GM18505 (cell line): ENCODE data around the gene MAML1.

Experiments
- ATAC-seq: cut with Tn5 transposase; IDR thresholded peaks from one replicate; pipeline ENCODE4 v1.9.1; 2021; ENCODE audit not compliant: unreplicated experiment
- POLR2A ChIP-seq: IDR thresholded peaks from 4 replicates; pipeline ENCODE4 v1.6.1; 2011; ENCODE audit warnings: borderline replicate concordance; ENCODE audit not compliant: insufficient read depth, insufficient read length; ENCODE audit errors: extremely low read depth

The MAML1 gene

DNA sequence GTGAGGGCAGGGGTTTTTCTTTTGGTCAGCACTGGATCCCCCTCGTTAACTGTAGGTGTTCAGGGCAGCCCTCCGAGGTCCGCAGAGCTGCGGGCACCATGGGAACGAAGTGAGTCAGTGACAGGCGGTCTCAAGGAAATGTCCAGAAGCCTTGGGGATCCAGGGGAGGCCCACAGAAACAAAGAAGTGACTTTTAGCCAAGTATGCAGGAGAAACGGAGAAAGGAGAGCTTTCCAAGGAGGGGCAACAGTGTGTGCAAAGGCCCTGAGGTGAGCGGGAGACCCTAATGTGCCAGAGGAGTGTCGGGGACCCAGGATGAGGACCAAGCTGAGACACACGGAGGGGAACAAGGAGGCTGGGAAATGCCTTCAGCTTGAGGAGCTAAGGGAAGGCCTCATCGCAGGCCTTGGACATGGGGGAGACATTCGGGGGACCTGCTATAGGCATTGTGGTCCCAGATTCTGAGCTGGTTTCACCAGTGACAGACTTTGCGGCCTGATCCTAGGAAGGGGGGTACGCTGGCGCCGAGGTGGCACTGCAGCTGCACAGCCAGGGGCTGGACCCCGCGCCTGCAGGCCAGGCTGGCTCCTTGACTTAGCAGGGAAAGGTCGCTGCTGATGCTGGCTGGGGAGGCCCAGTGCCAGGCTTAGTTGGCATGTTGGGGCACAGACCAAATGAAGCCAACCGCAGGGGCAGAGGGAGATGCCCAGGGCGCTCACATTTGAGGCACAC, 64.4 kb downstream of the MAML1 start:
- TF ChIP-seq POLR2A = no peak
- no peak for ATAC-seq

DNA sequence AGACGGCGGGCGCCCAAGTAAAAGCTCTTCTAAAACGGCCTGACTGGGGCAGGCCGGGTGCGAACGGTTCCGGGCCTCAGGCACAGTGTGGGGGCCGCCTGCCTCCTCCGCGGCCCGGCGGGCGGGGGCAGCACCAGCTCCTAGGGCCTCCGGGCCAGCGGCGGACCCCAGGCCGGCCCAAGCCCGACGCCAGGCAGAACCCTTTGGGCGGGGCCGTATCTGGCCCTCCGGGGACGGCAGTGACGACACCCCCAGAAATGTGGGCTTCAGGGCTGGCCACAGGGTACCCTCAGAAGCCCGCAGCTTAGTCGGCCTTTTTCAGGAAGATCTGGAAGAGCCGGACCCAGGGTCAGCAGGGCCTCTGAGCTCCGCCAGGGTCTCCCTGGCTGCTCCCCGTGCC, 65.1 kb downstream of the MAML1 start:
- no peak for ATAC-seq

DNA sequence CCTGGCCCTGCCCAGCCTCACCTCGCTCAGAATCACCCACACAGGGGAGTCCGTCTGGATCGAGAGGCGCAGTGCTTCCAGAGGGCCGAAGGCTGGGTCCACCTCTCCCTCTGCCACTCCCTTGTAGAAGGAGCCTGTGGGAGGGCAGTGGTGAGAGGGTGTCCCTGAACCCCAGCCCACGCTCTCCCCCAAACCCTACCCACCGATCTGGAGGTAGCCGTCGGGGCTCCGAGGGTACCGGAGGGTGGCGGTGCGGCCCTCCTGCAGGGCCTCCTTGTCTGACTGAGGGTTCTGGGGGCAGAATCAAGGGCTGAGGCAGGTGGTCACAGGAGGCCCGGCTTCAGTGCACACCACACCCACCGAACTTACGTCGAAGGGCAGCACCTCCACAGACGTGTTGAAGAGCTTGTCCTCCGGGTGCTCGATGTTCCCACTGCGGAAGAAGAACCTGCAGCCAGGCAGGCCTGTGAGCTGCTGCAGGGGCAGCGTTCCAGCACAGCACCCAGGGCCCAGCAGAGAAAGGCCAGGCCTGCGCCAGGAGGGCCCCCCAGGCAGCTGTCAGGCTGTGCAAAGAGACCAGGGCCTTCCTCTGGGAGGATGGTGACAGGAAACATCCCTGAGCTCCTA, 65.6 kb downstream of the MAML1 start:
- ATAC-seq = no peak
- no peak for TF ChIP-seq POLR2A

More for the DNA sequence above, 65.1 kb downstream of the MAML1 start:
- no peak for TF ChIP-seq POLR2A

DNA sequence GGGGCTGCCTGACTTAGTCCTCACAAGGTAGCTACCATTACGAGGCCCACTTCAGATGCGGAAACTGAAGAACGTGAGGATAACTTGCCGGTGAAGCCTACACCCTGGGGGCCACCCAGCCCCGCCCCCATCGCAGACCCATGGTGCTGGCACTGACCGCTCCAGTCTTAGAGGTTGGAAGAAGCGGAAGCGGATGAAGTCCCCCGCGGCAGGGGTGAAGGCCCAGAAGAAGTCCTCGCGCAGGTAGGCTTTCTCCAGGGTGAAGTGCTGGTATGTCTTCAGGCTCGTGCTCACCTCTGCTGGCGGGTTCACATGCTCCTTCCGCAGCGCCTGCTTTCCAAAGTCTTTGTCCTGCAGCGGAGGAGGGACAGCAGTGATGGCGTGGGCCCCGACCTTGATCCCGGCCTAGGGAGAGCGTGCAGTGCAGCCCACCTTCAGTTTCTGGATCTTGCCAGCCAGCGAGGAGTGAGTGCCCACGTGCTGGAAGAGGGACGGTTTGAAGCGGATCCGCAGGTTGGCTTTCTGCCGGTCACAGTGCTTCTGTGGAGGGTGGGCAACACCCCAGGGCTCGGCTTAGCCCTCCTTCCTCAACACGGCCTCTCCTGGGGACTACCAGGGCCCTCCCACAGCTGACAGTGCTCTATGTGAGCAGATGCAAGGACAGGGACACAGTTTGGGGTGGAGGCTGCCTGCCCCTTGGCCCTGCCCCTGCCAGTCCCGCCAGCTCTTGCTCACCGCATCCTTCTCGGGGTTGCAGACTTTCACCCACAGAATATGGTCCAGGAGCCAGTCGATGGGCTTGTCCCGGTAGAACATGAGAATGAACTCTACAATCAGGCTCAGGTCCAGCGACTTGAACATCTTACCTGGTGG, 66.4 kb downstream of the MAML1 start:
- no peak for TF ChIP-seq POLR2A
- ATAC-seq = no peak

DNA sequence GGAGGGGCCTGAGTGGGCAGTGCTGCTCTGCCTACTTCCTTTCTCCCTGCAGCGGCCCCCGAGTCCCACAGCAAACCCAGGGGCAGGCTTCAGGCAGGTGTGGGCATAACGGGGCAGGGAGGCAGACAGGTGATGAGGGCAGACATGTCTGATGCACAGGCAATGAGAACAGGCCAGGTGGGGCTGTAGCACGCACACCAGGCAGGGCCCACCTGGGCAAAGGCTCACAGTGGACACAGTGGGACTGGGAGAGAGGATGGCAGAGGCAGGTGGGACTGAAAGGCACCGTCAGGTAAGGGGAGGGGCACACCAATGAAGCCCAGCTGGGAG, 67.0 kb downstream of the MAML1 start:
- no peak for TF ChIP-seq POLR2A
- no peak for ATAC-seq

DNA sequence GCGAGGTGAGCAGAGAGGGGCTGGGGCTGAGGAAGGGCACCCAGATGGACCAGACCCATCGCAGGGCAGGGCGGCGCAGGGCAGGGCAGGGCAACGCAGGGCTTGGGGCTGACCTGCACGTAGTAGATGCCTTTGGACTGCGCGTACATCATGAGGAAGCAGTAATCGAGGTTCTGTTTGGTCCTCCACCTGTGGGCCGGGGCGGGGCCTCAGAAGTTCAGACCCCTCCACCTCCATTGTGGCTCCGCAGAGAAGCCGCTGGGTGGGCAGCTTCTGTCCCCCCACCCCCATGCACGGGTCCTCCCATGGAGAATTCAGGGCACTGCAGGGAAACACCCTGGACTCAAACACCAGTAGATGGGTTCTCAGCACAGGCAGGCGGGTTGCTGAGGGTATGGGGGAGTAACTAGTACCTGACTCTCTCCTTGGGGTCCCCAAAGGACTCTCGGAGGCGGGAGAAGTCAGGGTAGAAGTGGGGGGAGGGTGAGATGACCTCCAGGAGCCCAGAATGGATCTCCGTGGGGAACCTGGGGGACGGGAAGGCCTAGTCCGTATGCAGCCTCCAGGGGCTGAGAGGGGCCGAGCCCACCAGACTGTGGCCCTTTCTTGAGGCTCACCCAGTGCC, 67.6 kb downstream of the MAML1 start:
- TF ChIP-seq POLR2A = no peak
- ATAC-seq = no peak

DNA sequence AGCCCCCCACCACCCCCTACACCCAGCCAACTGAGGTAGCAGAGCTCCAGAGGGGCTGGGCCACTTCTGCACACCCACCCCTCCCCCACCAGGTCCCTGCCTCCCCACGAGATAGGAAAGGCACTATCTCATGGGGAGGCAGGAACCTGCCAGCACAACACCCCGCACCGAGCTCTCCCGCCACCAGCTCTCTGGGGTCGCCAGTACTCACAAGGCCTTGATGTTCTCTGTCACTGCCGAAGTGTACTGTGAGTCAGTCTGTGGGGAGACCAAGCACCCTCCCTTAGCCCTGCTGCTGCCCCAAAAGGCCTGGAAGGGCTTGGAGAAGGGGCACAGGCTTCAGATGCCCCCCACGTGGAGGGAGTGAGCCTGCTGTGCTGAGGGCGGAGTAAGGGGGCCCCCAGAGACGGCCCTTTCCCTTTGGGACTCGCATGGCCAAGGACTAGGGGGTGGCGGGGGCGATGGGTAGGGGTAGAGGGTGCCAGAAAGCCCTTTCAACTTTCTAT, 68.1 kb downstream of the MAML1 start:
- TF ChIP-seq POLR2A = no peak
- no peak for ATAC-seq

DNA sequence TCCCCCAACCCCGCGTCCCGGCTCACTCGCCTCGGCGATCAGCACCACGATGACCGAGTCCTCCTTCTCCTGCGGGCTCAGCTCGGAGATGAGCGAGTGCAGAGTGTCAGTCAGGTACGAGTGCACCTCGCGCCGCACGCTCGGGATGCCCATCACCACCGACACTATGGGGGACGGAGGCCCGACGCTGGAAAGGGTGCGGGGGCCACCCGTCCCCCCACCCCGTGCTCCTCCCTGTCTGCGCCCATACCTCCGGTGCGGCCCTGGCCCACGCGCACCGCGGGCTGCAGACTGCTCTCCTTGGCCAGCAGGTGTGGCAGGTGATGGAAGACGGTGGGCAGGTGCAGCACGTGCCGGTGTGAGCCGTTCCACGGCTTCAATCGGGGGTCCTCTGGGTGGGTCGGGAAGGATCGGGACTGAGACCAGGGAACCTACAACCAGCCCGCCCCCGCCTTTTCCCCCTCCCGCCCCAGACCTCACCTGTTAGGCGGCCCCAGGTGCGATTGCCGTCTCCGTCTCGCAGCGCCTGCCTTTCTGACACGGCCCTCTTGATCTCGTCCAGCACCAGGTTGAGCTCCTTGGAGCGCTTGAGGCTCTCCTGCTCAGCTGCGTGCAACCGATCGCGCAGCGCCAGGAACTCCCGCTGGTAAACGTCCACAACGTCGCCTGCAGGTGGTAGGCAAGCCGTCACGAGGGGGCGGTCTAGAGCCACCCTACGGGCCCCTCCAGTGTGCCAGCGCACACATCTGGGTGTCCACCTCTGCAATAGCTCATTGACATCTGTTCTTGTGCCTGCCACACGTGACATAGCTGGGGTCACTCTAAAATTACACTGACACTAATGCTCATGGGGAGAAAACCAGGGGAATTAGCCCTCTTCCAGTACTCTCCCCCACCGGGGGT, 68.9 kb downstream of the MAML1 start:
- ATAC-seq = no peak
- TF ChIP-seq POLR2A = no peak

DNA sequence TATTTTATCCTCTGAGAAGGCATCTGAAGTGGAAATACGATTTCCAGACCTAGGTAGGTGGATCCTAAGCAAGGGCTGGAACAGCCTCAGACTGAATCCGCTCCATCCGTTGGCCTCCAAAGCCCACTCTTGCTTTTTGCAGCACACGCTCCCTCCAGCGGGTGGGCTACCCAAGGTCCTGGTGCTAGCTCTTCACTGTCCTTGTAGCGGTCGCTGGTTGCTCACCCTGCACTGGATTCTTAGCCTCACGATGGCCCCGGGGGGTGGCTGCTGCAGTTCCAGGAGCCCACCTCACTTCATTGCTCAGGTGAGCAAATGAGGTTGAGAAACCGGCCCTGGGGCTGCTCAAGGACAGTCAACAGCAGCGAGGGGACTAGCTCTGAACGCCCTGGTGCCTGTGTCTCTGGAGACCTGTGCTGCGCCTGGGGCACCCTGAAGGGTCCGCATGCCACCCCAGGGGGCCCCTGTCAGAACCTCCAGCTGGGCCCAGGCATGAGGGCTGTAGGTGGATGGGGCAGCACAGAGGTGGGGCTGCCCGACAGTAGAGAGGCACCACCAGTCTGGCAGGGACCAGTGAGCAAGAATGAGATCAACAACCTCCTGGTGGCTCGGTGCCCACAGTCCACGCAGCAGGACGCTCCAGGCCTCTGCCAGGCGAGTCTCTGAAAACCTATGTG, 69.7 kb downstream of the MAML1 start:
- no peak for TF ChIP-seq POLR2A
- no peak for ATAC-seq

DNA sequence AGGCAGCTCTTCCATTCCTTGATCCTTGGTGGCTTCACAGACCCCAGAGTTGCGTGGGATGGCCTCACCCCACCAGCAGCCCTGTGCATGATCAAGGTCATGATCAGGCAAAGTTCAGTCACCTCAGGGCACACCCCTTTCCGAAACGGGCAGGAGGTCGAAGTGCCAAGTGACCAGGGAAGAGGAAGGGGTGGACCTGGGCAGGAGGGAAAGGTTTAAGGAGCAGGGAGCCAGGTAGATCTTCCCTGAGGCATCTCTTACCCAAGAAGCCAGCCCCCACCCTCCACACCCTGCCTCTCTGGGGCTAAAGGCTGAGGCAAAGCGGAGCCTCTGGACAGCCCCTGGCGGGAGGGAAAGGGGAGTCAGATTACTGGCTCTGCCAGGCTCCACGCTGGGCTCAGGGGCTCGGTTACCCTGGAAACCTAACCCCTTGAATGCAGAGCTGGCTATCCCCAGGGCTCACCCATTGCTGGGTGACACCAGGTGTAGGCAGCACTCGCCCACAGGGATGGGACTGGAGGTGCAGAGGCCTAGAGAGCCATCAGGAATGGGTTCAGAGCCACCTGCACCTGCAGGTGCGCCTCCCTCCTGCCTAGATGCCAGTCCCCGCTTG, 70.4 kb downstream of the MAML1 start:
- ATAC-seq = no peak
- TF ChIP-seq POLR2A = no peak

DNA sequence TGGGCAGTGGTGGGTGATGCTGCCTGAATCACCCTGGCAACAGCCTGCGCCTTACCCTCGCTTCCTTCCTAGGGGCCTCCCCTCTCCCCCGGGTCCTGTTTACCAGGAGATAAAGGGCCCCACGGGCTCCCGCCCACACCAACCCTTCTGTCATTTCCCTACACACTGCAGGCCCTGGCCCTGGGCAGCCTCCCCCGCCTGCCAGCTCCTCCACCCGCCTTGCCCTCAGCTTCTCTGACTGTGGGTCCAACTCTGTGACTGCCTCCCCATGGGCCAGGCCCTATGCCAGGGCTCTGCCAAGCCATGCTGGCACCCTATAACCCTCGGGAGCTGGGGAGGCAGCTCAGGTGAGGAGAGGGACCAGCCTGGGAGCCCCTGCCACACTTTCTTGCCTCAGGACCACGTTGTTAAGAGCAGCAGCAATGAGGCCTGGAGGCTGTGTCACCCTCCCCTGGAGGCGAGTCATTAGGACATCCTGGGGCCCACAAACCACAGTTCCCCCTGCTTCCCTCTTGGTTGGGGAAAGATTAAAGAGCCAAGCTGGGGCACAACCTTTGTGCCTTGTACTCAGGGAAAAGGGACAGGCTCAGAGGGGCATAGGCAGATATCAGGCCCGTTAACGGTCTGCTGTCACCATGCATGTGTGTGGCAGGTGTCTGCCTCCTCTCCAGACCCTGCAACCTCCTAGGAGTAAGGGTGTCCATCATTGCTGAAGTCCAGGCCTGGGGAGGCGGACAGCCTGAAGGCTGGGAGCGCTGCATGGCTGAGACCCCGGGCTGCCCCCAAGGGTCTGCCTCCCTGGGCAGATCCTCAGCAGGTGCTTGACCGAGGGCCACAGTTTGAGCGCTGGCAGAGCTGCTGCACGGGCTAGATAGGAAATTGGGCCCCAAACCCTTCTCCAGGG, 71.3 kb downstream of the MAML1 start:
- TF ChIP-seq POLR2A = no peak
- no peak for ATAC-seq

DNA sequence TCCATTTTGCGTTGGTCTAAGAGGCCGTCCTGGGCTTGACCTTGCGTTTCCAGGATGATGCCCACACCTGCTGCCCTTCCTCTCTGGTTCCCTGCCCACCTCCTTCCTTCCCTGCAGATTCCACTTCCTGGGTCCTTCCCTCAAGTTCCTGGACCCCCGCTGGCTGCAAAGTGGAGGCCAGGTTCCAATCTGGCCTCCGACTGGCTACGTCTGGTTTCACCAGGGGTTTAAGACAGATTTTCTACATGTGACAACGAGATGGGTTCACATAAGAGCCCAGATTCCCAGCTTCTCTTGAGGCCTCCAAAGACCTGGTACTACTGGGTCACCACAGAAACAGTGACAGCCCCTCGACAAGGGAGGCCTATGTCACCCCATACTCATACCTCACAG, 71.9 kb downstream of the MAML1 start:
- no peak for ATAC-seq
- no peak for TF ChIP-seq POLR2A
